Measurements from ENCODE around the gene CDIP1. TPM values are rescaled to one million over a fixed set of nuclear protein-coding genes. Genes with fewer than 3 reads are reported as not detected.

The CDIP1 gene
- total RNA-seq, 4 donors from 2014 or later, result 16.2 to 40.2 (median 24.0) TPM

GRCh38 chr16:4495766-4496165, 42.8 kb downstream of the CDIP1 start:
- Histone ChIP-seq H3K27me3 (no peaks in the 10 kb centered on the region), H3K4me3 (no peak overlapping the region), H3K36me3 (peaks cover 0 to 28% (median 0%) of the 10 kb centered on the region in 3 donors), H3K27ac (no peak overlapping the region), H3K4me1 (peaks cover 0 to 29% (median 9%) of the 10 kb centered on the region in 4 donors), H3K9me3 (no peaks in the 10 kb centered on the region)
- TF ChIP-seq EP300 (IDR thresholded peaks at IDR 0.05), result no peak
- no peak for TF ChIP-seq POLR2A (IDR thresholded peaks at IDR 0.05)
- TF ChIP-seq, protein P1, sequence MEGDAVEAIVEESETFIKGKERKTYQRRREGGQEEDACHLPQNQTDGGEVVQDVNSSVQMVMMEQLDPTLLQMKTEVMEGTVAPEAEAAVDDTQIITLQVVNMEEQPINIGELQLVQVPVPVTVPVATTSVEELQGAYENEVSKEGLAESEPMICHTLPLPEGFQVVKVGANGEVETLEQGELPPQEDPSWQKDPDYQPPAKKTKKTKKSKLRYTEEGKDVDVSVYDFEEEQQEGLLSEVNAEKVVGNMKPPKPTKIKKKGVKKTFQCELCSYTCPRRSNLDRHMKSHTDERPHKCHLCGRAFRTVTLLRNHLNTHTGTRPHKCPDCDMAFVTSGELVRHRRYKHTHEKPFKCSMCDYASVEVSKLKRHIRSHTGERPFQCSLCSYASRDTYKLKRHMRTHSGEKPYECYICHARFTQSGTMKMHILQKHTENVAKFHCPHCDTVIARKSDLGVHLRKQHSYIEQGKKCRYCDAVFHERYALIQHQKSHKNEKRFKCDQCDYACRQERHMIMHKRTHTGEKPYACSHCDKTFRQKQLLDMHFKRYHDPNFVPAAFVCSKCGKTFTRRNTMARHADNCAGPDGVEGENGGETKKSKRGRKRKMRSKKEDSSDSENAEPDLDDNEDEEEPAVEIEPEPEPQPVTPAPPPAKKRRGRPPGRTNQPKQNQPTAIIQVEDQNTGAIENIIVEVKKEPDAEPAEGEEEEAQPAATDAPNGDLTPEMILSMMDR (IDR thresholded peaks at IDR 0.05), result no peak
- DNase-seq (ENCODE audit: low spot score in 2 of 2), result no peak
- WGBS, 2 donors, result 95 to 96% methylated on average over 2 of the region's 2 CpGs

DNA sequence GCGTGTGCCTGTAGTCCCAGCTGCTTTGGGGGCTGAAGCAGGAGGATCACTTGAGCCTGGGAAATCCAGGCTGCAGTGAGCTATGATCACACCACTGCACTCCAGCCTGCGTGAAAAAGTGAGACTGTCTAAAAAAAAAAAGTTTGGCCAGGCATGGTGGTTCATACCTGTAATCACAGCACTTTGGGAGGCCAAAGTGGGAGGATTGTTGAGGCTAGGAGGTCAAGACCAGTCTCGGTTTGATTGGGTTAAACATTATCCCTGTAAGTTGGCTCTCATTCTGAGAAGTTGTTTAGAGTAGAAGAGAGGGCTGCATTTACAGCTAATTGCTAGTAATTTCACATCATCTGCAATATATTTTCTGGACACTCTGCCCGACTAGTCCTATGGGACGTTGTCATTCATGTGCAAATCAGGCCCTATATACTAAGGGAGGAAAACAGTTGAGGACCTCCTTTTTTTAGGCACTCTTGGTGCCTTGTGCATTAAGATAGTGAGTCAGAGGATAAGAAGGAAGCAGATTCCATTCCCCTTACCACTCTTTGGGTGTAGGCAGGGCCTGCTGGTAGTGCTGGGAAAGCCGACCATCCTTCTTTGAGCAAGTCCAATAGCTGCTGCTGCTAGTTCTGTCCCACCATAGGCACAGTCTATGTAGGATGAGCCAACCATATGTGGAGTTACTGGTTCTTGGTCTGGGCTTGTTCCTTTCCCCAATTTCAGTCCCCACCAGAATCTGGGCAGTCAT, 43.7 kb downstream of the CDIP1 start:
- WGBS, 2 donors, result 76 to 84% methylated on average over 6 of the region's 6 CpGs
- no peak overlapping the region for H3K27ac ChIP-seq
- TF ChIP-seq, protein P1 (IDR thresholded peaks at IDR 0.05), result no peak
- TF ChIP-seq POLR2A (IDR thresholded peaks at IDR 0.05) (no peak), EP300 (IDR thresholded peaks at IDR 0.05) (no peak)
- no peak overlapping the region for H3K4me3 ChIP-seq
- no peaks in the 10 kb centered on the region for H3K27me3 ChIP-seq
- H3K36me3 ChIP-seq, result peaks cover 0 to 28% (median 0%) of the 10 kb centered on the region in 3 donors
- no peak for DNase-seq (ENCODE audit: low spot score in 2 of 2)
- H3K4me1 ChIP-seq, result peaks cover 0 to 21% (median 2%) of the 10 kb centered on the region in 4 donors
- H3K9me3 ChIP-seq, result no peaks in the 10 kb centered on the region

- Histone ChIP-seq H3K36me3 (peaks cover 0 to 33% (median 0%) of the 10 kb centered on the region in 3 donors), H3K27ac (no peak overlapping the region), H3K4me3 (no peak overlapping the region), H3K27me3 (no peaks in the 10 kb centered on the region), H3K4me1 (peaks cover 0 to 21% (median 2%) of the 10 kb centered on the region in 4 donors), H3K9me3 (no peaks in the 10 kb centered on the region)
- no peak for TF ChIP-seq POLR2A (IDR thresholded peaks at IDR 0.05)
- TF ChIP-seq EP300 (IDR thresholded peaks at IDR 0.05), result no peak
- TF ChIP-seq, protein P1 (IDR thresholded peaks at IDR 0.05), result no peak
- DNase-seq (ENCODE audit: low spot score in 2 of 2), result no peak
- 95 to 97% methylated on average over 4 of the region's 4 CpGs for WGBS, 2 donors
These were observed 46.7 kb downstream of the CDIP1 start for GRCh38 chr16:4491898-4492297.

DNA sequence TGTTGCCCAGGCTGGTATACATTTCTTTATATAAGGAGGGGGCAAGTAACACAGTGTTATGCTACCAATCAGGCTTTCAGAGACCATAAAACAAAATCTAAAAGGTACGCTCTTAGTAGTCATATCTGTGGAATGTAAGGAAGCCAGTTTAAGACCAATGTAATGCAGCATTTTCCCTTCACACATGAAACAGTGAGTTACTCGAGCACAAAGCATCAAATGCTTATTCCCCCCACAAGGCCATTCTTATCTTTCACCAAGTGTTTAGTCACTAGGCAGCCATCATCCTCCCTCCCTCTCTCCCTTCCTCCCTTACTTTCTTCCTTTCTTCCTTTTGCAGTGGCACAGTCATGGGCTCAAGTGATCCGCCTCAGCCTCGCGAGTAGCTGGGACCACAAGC, 49.5 kb downstream of the CDIP1 start:
- peaks cover 0 to 43% (median 0%) of the 10 kb centered on the region in 3 donors for H3K36me3 ChIP-seq
- no peak for DNase-seq (ENCODE audit: low spot score in 2 of 2)
- H3K27ac ChIP-seq, result peak overlapping the region in 2 of 4 donors; percentile 41 to 61
- H3K4me3 ChIP-seq, result no peak overlapping the region
- H3K4me1 ChIP-seq, result peaks cover 0 to 34% (median 11%) of the 10 kb centered on the region in 4 donors
- no peaks in the 10 kb centered on the region for H3K27me3 ChIP-seq
- 91 to 94% methylated on average over 5 of the region's 5 CpGs for WGBS, 2 donors
- TF ChIP-seq POLR2A (IDR thresholded peaks at IDR 0.05) (no peak), EP300 (IDR thresholded peaks at IDR 0.05) (no peak)
- TF ChIP-seq, protein P1 (IDR thresholded peaks at IDR 0.05), result no peak
- no peaks in the 10 kb centered on the region for H3K9me3 ChIP-seq

GRCh38 chr16:4488499-4488967, 50.0 kb downstream of the CDIP1 start:
- TF ChIP-seq EP300 (IDR thresholded peaks at IDR 0.05) (no peak), POLR2A (IDR thresholded peaks at IDR 0.05) (no peak)
- TF ChIP-seq, protein P1 (IDR thresholded peaks at IDR 0.05), result no peak
- peak overlapping the region in 3 of 4 donors; percentile 41 to 61 (median 49) for H3K27ac ChIP-seq
- H3K4me3 ChIP-seq, result no peak overlapping the region

More at GRCh38 chr16:4488499-4488967, 50.0 kb downstream of the CDIP1 start:
- H3K27me3 ChIP-seq, result no peaks in the 10 kb centered on the region
- peaks cover 0 to 45% (median 0%) of the 10 kb centered on the region in 3 donors for H3K36me3 ChIP-seq
- 90 to 91% methylated on average over 1 of the region's 1 CpG for WGBS, 2 donors
- H3K9me3 ChIP-seq, result no peaks in the 10 kb centered on the region
- H3K4me1 ChIP-seq, result peaks cover 0 to 34% (median 11%) of the 10 kb centered on the region in 4 donors
- no peak for DNase-seq (ENCODE audit: low spot score in 2 of 2)
